IPS-NIHi11 (cell line): ENCODE results near the gene HDAC8.
A peak's percentile ranks its signal among the peaks of the same experiment; 100 is the strongest.
"Not testable (repeated sequence)": the region's sequence is repeated elsewhere in the genome, so short reads cannot be mapped to it uniquely, and the experiment has no call there.

ENCODE experiments used
- DNase-seq: peaks from one replicate; pipeline ENCODE4 v3.0.0; 2012; ENCODE audit warnings: mixed read lengths, low spot score

Gene HDAC8

DNA sequence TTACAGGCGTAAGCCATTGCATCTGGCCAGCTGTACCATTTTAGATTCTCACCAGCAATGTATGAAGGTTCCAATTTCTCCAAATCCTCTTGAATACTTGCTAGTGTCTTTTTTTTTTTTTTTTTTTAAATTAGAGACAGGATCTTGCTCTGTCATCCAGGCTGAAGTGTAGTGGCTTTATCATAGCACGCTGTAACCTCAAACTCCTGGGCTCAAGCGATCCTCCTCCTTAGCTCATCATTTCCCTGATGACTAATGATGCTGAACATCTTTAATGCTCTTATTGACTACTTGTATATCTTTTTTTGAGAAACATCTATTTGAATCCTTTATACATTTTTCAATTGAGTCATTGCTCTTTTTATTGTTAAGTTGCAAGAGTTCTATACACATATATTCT, 40.3 kb downstream of the HDAC8 start:
- DNase-seq: no peak

DNA sequence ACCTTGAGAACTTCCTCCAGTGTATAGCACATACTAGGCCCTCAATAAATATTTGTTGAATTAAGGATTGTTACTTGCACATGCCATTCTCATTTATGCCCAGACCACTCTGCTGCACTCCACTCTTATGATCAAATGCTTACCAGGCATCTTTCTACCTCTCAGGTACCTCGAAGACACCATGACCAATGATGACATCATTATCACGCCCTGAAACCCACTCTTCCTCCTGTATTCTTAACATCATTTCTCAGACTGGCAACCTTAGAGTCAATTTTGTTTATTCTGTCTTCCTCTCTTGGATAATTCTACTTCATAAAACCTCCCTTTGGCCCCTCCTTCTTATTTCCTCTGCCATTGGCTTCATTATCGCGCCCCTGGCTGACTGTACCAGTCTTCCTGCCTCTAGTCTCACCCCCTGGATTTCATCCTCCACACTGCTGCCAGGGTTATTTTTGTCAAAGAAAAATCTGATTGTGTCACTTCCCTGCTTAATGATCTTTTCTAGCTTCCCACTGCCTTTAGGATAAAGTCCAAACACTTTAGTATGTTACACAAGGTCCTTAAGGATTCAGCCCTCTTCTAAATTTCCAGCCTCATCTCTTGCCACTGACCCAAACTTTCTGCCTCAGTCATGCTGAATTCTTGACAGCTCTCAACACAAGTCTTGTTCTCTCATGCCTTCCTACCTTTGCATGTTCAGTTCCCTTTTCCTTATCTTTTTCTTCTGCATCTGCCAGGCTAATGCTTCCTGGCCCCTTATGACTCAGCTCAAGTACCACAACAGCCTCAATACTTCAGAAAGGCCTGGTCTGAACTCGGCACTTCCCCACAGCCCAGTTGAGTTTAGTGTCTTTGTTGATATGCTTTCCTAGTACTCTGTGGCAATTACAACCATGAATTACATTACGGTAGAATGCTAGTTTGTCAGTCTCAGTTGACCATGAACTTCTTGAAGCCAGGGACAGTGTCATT, 45.8 kb downstream of the HDAC8 start:
- no peak for DNase-seq

DNA sequence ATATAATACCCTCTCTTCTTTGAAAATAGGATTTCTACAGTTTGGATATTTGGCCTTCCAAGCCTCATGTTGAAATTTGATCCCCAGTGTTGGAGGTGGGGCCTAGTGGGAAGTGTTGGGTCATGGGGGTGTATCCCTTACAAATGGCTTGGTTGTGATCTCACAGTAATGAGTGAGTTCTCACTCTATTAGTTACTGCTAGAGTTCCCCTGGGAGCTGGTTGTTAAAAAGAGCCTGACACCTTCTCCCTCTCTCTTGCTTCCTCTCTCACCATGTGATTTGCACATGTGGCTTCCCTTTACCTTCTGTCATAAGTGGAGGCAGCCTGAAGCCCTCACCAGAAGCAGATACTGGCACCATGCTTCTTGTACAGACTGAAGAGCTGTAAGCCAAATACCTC, 73.9 kb downstream of the HDAC8 start:
- DNase-seq: no peak

DNA sequence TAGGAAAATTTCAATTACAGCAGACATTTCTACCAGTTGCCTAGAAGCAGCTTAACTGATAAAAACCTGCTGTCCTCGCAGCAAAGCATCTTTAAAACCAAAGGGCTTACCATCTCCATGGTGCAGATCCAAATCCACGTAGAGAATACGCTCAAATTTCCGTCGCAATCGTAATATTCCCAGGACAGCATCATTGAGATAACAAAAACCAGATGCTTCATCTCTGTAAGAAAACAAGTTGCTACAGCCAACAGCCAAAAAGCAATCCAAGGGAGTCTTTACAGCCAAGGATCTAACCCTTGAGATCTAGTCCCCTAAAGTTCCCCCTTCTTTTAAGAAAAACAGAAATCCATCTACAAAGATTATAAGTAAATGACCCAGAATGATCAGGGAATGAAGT, 77.6 kb downstream of the HDAC8 start:
- DNase-seq: no peak

DNA sequence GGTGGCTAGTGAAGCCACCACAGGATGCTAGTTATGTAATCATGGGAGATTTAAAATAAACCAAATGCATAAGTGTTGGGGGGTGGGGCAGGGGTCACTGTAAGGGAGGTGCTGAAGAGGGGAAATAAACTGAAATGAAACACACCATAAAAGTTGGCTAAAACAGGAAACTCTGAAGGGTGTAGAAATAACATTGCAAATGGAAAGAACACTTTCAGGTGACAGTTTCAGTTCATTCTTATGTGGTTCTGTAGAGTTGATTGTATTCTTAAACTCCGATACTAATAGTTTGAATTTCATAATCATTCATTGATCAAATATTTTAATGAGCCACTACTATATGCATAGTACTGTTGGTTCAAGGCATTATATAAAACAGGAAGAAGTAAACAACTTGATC, 80.1 kb downstream of the HDAC8 start:
- DNase-seq: no peak

DNA sequence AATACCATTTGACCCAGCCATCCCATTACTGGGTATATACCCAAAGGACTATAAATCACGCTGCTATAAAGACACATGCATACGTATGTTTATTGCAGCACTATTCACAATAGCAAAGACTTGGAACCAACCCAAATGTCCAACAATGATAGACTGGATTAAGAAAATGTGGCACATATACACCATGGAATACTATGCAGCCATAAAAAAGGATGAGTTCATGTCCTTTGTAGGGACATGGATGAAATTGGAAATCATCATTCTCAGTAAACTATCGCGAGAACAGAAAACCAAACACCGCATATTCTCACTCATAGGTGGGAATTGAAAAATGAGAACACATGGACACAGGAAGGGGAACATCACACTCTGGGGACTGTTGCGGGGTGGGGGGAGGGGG, 82.4 kb downstream of the HDAC8 start:
- DNase-seq: not testable (repeated sequence)

DNA sequence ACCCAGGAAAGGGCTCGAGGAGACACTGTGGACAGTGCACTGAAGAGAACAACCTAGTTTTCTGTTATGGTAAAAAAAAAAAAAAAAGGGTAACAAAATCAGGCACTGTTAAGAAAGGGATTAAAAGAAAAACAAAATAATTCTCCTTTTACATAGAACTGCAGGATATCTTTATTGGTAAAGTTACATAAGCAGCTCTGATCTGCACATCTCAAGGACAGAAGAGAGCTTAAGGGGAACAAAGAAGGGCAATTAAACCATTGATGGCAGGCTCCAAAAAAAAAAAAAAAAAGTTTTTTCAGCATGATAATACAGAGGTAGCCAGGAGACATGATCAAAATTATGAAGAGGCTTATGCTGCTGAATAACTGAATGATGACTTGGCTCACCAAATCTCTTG, 85.0 kb downstream of the HDAC8 start:
- no peak for DNase-seq

DNA sequence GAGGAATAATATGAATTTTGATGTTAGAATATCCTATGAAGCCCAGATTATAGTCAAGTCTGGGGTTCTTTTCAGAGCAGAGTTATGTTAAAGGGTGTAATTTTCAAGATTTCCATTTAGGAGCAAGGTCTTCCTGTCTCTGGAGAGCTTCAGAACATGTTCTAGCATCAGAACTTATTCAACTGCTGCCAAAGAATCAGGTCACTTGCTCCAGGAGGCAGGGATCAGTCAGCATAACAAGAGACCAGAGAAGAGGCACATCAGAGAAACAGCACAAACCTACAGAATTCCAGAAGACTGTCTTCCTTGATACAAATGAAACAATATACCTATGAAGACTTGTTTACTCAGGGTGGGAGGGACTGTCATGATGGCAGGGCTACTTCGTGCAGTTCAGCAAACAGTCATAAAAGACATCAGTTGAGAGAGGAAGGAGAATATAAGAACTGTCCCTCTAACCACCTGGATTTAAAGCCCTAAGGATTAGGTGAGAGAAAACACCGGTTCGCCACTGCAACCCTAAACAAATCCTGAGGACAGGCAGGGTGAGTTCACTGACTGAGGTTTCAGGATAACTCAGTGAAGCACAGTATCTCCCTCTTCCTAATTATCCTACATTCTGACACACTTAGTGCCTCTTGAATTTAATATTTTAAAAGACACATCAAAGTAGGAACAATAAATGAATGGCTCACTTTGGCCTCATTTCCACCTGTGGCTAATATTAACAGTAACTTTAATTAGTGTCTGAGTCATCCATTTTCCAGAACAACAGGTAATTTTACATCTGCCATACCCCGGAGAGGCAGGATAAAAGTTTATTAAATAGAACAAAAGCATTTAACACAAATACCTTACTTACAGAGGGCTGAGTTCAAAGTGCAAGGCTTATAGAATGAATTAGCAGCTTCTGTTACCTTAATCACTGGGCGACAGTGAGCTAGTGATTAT, 93.0 kb downstream of the HDAC8 start:
- no peak for DNase-seq

DNA sequence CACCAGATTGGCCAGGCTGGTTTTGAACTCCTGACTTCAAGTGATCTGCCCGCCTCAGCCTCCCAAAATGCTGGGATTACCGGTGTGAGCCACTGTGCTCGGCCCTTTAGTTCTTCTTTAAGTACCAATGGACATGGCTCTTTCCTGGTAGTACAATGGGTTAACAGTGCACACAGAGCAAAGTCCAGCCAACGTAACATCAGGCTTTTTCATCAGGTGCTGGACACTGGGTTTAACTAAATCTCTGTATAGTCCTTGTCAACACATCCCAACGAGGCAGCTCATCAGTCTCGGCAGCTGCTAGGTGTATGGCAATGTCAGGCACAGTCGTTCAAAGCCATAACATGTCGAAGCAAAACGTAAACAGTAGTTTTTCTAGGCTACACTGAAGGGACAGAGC, 93.8 kb downstream of the HDAC8 start:
- no peak for DNase-seq

DNA sequence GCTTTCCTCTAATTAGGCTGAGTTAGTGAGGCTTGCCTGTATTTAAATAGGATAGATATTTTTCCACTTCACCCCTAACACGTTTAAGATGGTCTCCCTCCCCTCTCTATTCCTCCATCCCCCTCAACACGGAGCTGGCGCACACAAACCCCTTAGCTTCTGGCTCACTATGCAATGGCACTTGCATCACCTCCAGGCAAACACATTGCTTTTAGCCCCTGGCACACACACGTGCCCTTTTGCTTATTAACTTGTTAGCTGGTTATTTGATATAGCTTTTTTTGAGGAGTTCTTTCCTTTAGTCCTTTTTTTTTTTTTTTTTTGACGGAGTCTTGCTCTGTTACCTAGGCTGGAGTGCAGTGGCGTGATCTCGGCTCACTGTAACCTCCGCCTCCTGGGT, 94.3 kb downstream of the HDAC8 start:
- DNase-seq: no peak

DNA sequence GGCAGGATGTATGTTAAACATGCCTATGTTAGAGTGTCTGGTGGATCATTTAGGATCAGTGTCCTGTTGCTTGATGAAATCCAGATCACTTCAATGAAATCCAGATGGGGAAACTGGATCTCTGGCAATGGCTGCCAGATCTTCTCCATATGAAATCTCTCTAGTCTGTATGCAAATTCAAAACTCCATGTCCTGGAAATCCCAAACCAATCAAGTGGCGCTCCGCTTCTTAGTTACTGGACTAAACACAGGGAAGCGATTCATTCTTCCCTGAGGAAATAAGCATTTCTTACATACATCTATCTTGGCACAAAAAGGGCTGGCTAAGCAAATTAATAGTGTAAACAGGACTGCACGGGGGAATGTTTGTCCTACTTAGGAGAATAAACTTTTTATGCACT, 94.9 kb downstream of the HDAC8 start:
- DNase-seq: no peak

DNA sequence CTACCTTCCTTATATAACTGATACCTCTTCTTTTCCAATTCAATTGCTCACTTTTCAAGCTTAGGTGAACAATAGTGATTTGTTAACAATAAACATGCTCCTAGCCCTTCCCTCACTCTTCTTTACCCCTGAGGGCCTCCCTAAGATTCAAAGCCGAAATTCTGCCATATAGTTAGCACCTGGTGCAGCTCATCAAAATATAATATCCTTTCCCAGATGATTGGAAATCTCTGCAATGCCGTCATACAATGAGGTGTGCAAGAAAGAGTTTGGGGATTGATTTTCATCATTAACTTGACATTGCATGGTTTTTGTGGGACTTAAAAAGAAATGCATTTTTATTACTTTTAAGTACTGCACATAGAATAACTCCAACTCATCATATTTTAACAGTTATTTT, 95.3 kb downstream of the HDAC8 start:
- no peak for DNase-seq

DNA sequence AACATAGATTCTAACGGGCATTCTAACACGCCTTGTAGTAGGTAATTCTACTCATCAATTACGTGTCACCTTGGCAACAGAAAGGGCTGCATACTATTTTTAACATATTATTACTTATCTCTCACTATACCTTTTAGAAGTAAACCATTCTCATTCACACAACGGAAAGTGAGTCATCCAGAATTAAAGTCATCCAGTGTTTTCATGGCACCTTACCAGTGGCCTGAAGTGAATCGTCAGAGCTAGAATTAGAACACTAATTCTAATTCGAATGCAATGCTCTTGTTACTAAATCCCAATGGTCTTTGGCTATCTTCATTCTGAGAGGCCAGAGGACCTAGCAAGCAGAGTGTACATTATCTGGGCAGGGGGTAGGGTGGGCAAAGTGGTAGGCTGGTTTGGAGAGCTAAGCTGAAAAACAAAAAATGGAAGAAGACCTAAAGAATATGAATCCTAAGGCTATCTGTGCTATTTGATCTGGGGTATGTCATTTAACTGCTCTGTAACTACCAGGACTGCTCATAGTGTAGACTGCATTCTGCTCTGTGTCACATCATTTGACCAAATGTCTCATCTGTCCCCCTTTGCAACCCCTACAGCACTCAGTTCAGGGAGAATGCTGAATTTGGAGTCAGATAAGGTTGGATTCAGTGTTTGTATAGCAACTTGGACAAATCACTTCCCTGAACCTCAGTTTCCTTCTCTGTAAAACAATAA, 96.5 kb downstream of the HDAC8 start:
- DNase-seq: no peak

DNA sequence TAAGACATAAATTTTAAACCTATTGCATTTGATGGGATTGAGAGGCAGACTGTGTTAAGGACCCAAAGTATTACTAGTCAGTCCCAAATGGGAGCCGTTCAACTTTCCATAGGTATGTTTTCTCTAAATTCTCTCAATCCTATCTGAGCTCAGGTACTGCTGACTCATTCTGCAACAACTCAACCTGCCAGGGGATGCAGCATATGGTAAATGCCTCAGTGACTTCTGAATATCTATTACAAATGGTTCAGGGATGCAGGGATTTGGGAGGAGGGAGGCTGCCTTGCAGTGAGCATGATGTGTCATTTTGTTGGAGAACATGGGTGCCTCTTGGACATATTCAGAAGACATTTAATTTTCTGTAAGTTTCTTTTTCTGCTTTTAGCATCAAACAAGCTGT, 97.3 kb downstream of the HDAC8 start:
- DNase-seq: peak; percentile 3

DNA sequence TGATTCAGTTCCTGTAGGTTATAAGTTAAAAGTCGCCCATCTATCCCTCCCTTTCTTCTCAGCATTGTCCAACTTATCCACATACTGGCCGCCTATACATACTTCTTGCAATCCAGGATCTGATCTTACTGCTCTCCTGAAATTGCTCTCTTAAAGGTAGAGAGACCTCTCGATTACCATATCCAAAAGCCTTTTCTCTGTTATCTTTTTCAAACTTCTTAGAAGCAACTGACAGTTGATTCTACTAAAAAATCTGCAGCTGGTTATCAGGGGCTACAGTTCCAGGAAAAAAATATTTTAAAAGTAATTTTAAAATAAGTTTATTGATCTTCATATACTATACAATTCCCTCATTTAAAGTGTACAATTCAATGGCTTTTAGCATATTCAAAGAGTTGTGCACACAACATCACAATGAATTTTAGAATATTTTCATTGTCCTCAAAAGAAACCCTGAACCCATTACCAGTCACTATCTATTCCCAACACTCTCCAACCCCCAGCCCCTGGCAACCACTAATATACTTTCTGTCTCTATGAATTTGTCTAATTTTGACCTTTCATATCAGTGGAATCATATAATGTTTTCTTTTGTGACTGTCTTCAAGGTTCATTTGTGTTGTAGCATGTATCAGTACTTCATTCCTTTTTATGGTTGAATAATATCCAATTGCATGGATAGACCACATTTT, 102.0 kb downstream of the HDAC8 start:
- no peak for DNase-seq

DNA sequence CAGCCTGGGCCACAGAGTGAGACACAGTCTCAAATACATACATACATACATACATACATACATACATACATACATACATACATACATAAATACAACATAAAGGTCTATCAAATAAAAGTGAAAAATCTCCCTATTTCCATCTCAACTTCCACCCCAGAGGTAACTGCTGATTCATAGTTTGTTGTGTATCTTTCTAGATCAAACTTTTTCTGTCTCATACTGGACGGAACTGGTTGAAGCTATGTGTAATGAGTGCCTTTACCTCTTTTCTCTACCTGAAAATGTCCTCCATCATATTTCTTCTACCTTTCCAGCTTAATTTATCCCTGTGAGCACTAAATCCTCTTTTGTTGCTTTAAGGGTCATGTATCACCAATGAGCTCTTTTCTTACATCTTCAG, 102.5 kb downstream of the HDAC8 start:
- no peak for DNase-seq

DNA sequence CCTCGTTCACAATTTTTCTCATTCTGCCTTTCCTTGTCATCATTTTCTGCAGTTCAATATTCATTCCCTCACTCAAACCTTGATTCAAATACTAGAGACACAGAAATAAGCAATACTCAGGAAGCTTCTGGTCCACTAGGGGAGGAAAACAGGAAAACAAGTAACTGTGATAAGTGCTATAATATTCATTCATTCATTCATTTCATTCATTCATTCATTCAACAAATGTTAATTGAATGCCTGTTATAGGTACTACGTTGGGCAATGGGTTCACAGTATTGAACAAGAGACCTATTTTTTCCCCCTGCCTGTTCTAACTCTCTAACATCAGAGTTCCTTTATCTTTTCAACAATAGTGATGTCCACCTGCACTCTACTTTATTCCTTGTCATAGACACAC, 104.0 kb downstream of the HDAC8 start:
- DNase-seq: no peak

DNA sequence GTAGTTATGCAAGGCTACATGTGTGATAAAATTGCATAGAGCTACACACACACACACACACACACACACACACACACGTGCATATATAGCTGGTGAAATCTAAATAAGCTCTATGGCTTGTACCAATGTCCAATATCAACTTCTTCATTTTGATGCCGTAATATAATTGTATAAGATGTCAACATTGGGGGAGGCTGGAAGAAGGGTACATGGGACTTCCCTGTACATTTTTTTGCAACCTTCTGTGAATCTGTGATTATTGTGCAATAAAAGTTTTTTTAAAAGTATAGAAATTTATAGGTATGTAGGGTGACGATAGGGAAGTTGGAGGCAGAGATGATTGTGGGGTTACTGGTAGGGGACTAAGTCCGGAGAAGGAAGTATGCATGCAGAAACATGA, 105.5 kb downstream of the HDAC8 start:
- no peak for DNase-seq

DNA sequence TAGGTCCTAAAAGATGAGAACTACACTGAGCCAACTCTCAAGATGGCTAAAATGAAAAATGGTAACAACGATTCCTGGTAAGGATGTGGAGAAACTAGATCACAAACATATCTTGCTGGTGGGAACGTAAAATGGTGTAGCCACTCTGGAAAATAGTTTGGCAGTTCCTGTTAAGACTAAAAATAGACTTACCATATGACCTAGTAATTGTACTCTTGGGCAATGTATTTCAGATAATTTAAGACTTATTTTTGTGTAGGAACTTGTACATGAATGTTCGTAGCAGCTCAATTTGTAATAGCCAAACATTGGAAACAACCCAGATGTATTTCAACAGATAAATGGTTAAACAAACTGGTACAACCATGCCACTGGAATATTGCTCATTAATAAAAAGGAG, 106.2 kb downstream of the HDAC8 start:
- no peak for DNase-seq

DNA sequence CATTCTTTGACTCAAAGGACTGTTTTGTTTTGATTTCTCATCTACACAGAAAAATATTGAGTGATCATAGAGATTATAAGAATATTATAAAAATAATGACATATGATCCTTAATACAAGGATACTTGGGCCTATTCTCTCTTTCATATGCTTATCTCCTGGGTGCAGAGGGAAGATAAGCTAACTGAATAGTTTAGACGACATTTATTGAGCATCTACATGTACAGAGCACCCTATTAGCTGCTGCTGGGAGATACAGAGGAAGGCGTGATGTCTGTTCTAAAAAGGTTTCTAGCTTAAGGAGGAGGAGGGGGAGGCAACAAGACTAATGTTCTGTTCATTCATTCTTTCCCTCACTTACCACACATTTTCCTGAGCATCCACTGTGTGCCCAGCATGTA, 106.8 kb downstream of the HDAC8 start:
- DNase-seq: no peak

DNA sequence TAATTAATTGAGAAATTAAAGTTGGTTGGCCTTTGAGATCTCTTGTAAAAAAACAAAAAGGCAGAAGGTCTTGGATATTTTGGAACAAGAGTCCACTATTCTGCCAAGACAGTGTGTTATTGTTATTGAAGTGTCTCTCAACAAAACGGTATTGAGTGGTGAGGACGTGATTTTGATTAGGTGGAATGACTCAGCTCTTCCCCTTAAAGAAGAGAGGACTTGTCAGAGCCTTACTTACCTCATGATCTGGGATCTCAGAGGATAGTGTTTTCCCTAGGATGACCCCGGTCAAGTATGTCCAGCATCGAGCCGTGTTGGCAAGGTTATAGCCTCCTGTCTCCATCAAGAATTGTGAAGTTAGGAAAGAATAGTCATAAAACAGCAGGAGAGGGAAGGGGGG, 110.9 kb downstream of the HDAC8 start:
- no peak for DNase-seq

DNA sequence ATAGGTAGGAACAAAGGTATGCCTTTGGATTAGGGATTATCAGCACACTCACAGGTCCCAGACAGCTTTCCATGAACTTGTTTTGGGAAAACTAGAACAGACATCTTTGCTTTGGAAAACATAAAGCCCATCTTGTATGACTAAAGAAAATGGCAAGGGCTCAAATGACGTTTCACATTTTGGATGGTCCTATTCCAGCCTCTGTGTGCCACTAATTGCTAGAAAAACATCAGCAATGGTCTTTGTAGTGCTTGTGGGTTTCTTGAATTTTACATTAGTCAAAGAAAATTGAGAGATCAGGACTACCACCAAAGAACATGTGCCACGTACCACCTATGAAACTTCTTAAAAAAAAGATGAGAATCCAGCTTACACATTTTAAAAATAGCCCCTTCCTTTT, 111.4 kb downstream of the HDAC8 start:
- no peak for DNase-seq
